ENCODE results near the gene MGP. TPM values are rescaled to one million over a fixed set of nuclear protein-coding genes. Genes with fewer than 3 reads are reported as not detected.

MGP gene
- total RNA-seq, 1 experiment from 2014 or later = 79.8 TPM

DNA sequence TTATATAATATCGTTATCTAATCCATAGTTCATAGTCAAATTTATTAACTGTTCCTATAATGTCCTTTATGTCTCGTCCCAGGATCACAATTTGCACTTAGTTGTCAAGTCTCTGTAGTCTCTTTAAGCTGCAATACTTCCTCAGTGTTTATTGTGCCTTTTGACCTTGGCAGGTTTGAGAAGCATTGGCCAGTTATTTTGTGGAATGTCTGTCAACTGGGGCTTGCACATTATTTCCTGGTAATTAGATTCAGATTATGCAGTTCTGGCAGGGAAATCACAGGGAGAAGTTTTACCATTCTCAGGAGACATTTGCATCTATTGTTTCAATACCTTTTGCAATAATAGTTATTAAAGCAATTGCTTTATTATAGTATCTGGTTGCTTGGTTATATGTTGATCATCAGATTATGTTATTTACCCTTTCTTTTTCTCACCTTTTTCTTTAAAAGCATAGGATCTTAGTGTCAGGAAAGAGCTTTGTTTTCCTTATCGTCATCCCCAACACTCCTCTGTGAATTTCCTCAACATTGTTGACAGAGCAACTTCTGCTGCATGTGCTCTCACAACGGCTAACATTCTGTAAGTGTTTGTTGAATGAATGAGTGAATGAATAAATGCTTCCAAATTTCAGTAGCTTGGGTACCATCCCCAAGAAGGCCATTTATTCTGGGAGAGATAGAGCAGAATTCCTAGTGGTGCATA is 38.6 kb downstream of the MGP start:
- BruUV-seq (replicated peaks) = no TSS peak

GRCh38 chr12:14846042-14846587 is 39.5 kb downstream of the MGP start:
- H3K9me2 ChIP-seq (ENCODE audit: insufficient read depth) = no peaks in the 10 kb centered on the region
- H3K4me3 ChIP-seq = no peak overlapping the region
- no peaks in the 10 kb centered on the region for H3K27me3 ChIP-seq (ENCODE audit: insufficient read depth, low read depth)
- H3K4me2 ChIP-seq = 0 out of 2 replicates have a peak overlapping the region, but pooled peaks have one; percentile 23
- no peaks in the 10 kb centered on the region for H3F3A ChIP-seq (ENCODE audit: insufficient read depth, low read depth)
- H2AFZ ChIP-seq = no peak overlapping the region
- no peaks in the 10 kb centered on the region for H3K79me2 ChIP-seq (ENCODE audit: low read depth)
- ChIA-PET POLR2A (ENCODE audit: unreplicated experiment) (no interaction called here), CTCF (interaction anchor here (1.1 kb wide), 1 partner anchor 150 kb away, joined by 3 read pairs; no protein-coding TSS in a partner anchor)
- intact Hi-C loops (cut with micrococcal nuclease; ENCODE audit: unreplicated experiment) = loop anchor here (10.0 kb wide), 2 partner anchors 309 to 611 kb away; no protein-coding TSS in a partner anchor
- DNase-seq = no peak
- H3K4me1 ChIP-seq (replicated peaks; ENCODE audit: insufficient read depth) = peaks cover 32% of the 10 kb centered on the region
- no peaks in the 10 kb centered on the region for H4K20me1 ChIP-seq (ENCODE audit: insufficient read depth)
- no peak overlapping the region for H3K27ac ChIP-seq
- BruUV-seq (replicated peaks) = no TSS peak
- no peaks in the 10 kb centered on the region for H3K9me3 ChIP-seq (ENCODE audit: insufficient read depth, low read depth)
- TF ChIP-seq CTCF (conservative IDR thresholded peaks at IDR 0.05) (no peak), EZH2 (IDR thresholded peaks at IDR 0.05; ENCODE audit: low read depth) (no peak)
- no peaks in the 10 kb centered on the region for H3K36me3 ChIP-seq (ENCODE audit: low read depth)

More for the DNA sequence above, 38.6 kb downstream of the MGP start:
- no peak overlapping the region for H2AFZ ChIP-seq
- ChIA-PET CTCF (interaction anchor here (0.6 kb wide), 1 partner anchor 87 kb away, joined by 4 read pairs; no protein-coding TSS in a partner anchor), POLR2A (ENCODE audit: unreplicated experiment) (interaction anchor here (0.6 kb wide), 1 partner anchor 694 kb away, joined by 3 read pairs; no protein-coding TSS in a partner anchor)
- no peaks in the 10 kb centered on the region for H3K9me3 ChIP-seq (ENCODE audit: insufficient read depth, low read depth)
- no peaks in the 10 kb centered on the region for H3K27me3 ChIP-seq (ENCODE audit: insufficient read depth, low read depth)
- peaks cover 23% of the 10 kb centered on the region for H3K4me1 ChIP-seq (replicated peaks; ENCODE audit: insufficient read depth)
- H3K36me3 ChIP-seq (ENCODE audit: low read depth) = no peaks in the 10 kb centered on the region
- intact Hi-C loops (cut with micrococcal nuclease; ENCODE audit: unreplicated experiment) = loop anchor here (10.0 kb wide), 2 partner anchors 308 to 612 kb away; no protein-coding TSS in a partner anchor
- H4K20me1 ChIP-seq (ENCODE audit: insufficient read depth) = no peaks in the 10 kb centered on the region
- H3K4me3 ChIP-seq = no peak overlapping the region
- no peak overlapping the region for H3K27ac ChIP-seq
- no peaks in the 10 kb centered on the region for H3K9me2 ChIP-seq (ENCODE audit: insufficient read depth)
- H3K4me2 ChIP-seq = no peak overlapping the region
- H3F3A ChIP-seq (ENCODE audit: insufficient read depth, low read depth) = no peaks in the 10 kb centered on the region
- H3K79me2 ChIP-seq (ENCODE audit: low read depth) = no peaks in the 10 kb centered on the region
- TF ChIP-seq EZH2 (IDR thresholded peaks at IDR 0.05; ENCODE audit: low read depth) = no peak
- no peak for DNase-seq

DNA sequence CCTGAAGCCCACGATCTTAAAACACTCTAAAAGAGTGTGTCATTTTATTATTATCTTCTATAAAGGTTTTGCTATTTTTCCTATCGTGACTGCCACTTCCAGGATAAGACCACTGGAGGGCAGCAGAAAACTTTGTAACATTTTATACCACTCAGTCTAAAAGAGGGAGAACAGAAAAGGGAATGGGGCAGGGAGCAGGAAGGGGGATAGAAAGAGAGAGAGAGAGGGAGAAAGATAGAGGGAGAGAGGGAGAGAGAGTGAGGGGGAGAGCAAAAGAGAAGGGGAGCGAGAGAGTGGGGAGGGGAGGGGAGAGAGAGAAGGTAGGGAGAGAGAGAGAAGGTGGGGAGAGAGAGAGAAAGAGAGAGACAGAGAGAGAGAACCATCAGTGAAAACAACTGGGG is 40.3 kb downstream of the MGP start:
- ChIA-PET POLR2A (ENCODE audit: unreplicated experiment) (no interaction called here), CTCF (interaction anchor here (1.1 kb wide), 1 partner anchor 150 kb away, joined by 3 read pairs; no protein-coding TSS in a partner anchor)
- Histone ChIP-seq H4K20me1 (ENCODE audit: insufficient read depth) (no peaks in the 10 kb centered on the region), H3K27me3 (ENCODE audit: insufficient read depth, low read depth) (no peaks in the 10 kb centered on the region), H3K27ac (no peak overlapping the region), H2AFZ (0 out of 2 replicates have a peak overlapping the region, but pooled peaks have one; percentile 31), H3K4me1 (replicated peaks; ENCODE audit: insufficient read depth) (peaks cover 33% of the 10 kb centered on the region), H3K79me2 (ENCODE audit: low read depth) (no peaks in the 10 kb centered on the region), H3K4me3 (no peak overlapping the region), H3F3A (ENCODE audit: insufficient read depth, low read depth) (no peaks in the 10 kb centered on the region), H3K4me2 (peak overlapping the region; percentile 23; the same call in 1 of the 2 replicates), H3K9me2 (ENCODE audit: insufficient read depth) (no peaks in the 10 kb centered on the region), H3K36me3 (ENCODE audit: low read depth) (no peaks in the 10 kb centered on the region), H3K9me3 (ENCODE audit: insufficient read depth, low read depth) (no peaks in the 10 kb centered on the region)
- peak; percentile 93 for TF ChIP-seq CTCF (conservative IDR thresholded peaks at IDR 0.05)
- TF ChIP-seq EZH2 (IDR thresholded peaks at IDR 0.05; ENCODE audit: low read depth) = no peak
- peak; percentile 40 to 52 for DNase-seq
- intact Hi-C loops (cut with micrococcal nuclease; ENCODE audit: unreplicated experiment) = loop anchor here (1.0 to 10.0 kb wide), 11 partner anchors 34 to 677 kb away; partner anchors contain the start of gene RERG
- BruUV-seq (replicated peaks) = no TSS peak

All from PC-9 (cell line).